Progenitor cell of endocrine pancreas (in vitro differentiated cells): ENCODE measurements around the gene RNF220. TPM values are rescaled to one million over a fixed set of nuclear protein-coding genes. Genes with fewer than 3 reads are reported as not detected.

Experiments
- DNase-seq: peaks from one replicate; pipeline ENCODE4 v3.0.0; 2021; ENCODE audit warnings: low spot score; ENCODE audit not compliant: unreplicated experiment
- H3K27ac Mint-ChIP-seq: 2 replicates; pipeline ENCODE4 v1.8.0; 2021; ENCODE audit warnings: mild to moderate bottlenecking, moderate library complexity, mixed read lengths
- H3K27me3 Mint-ChIP-seq: 2 replicates; pipeline ENCODE4 v1.8.0; 2021; ENCODE audit warnings: mixed read lengths
- H3K36me3 Mint-ChIP-seq: 2 replicates; pipeline ENCODE4 v1.8.0; 2022; ENCODE audit warnings: mixed read lengths; ENCODE audit not compliant: insufficient read depth
- H3K4me1 Mint-ChIP-seq: 2 replicates; pipeline ENCODE4 v1.8.0; 2021; ENCODE audit warnings: low read depth, mixed read lengths
- H3K4me3 Mint-ChIP-seq: 2 replicates; pipeline ENCODE4 v1.8.0; 2021; ENCODE audit warnings: low read depth, mild to moderate bottlenecking, moderate library complexity, mixed read lengths
- H3K9me3 Mint-ChIP-seq: 2 replicates; pipeline ENCODE4 v1.8.0; 2021; ENCODE audit warnings: low read depth, mixed read lengths
- total RNA-seq: library from RNA; stranded (reverse); gene quantifications from 2 replicates; pipeline ENCODE4 v1.2.1, GENCODE V29; 2021
- TF ChIP-seq, protein P1 (sequence below): fragments of 200-600 bp; sonication (generic); IDR thresholded peaks from one replicate; pipeline ENCODE4 v1.5.0; 2021; ENCODE audit warnings: antibody characterized with exemption, mild to moderate bottlenecking; ENCODE audit not compliant: unreplicated experiment

The RNF220 gene
- total RNA-seq, 1 donor from 2014 or later, result 85.9 TPM

DNA sequence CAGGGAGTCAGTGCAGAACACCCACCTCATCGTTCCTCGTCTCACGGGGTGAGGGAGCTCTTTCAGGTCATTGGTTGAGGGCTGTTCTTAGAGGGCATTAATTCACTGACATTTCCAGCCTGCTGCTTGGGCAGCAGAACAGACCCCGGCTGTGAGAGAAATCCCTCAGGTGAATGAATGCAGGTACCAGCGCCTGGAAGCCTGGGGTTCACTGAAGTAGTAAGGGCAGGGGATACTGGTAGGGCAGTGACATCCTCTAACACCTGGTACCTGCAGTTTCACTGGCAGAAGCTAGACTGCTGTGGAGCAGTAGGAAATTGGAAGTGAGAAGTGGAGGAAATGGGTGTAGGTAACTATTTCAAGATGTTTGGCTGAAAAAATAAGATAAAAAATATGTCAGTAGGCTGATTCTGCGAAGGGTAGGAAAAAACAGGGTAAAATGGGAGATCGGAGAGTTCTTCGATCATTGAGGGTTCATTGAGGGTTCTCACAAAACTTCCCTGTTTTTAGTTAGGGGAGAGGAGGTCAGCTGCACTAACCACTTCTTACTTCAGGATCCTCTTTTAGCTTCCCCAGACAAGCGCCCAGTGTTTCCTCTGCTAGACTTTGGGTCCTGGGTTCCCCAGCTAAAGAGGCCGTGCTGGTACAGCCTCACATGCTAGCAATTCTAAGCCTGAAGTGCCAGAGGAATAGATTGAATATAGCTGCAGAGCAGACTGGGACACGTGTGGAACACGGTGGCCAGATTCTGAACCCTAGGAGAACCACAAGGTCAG, 55.2 kb downstream of the RNF220 start:
- H3K4me1 Mint-ChIP-seq, result no peaks in the 10 kb centered on the region
- H3K27me3 Mint-ChIP-seq, result peaks cover 37% of the 10 kb centered on the region

DNA sequence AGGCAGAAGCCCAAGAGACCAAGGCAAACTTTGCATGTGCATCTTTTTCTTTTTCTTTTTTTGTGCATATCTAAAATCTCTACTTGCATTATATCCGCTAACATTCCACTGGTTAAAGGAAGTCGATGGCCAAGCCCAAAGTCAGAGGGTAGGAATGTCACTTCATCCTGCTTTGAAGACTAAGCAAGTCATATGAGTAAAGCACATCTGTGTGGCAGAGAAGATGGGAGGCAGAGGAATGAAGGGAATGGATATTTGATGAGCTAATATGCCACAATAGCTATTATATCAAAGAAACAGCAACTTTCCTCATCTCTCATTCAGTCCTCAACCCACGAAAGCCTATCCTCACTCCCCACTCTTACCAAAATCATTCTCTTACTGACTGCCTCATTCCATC, 59.3 kb downstream of the RNF220 start:
- H3K4me3 Mint-ChIP-seq, result no peak overlapping the region
- H3K36me3 Mint-ChIP-seq, result no peaks in the 10 kb centered on the region
- H3K4me1 Mint-ChIP-seq, result no peaks in the 10 kb centered on the region
- H3K27me3 Mint-ChIP-seq, result peaks cover 11% of the 10 kb centered on the region
- H3K9me3 Mint-ChIP-seq, result peaks cover 3% of the 10 kb centered on the region
- TF ChIP-seq, protein P1, sequence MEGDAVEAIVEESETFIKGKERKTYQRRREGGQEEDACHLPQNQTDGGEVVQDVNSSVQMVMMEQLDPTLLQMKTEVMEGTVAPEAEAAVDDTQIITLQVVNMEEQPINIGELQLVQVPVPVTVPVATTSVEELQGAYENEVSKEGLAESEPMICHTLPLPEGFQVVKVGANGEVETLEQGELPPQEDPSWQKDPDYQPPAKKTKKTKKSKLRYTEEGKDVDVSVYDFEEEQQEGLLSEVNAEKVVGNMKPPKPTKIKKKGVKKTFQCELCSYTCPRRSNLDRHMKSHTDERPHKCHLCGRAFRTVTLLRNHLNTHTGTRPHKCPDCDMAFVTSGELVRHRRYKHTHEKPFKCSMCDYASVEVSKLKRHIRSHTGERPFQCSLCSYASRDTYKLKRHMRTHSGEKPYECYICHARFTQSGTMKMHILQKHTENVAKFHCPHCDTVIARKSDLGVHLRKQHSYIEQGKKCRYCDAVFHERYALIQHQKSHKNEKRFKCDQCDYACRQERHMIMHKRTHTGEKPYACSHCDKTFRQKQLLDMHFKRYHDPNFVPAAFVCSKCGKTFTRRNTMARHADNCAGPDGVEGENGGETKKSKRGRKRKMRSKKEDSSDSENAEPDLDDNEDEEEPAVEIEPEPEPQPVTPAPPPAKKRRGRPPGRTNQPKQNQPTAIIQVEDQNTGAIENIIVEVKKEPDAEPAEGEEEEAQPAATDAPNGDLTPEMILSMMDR, result no peak
- DNase-seq, result no peak
- H3K27ac Mint-ChIP-seq, result no peak overlapping the region

More for the DNA sequence above, 55.2 kb downstream of the RNF220 start:
- H3K36me3 Mint-ChIP-seq, result no peaks in the 10 kb centered on the region
- H3K4me3 Mint-ChIP-seq, result no peak overlapping the region
- no peak overlapping the region for H3K27ac Mint-ChIP-seq
- peaks cover 3% of the 10 kb centered on the region for H3K9me3 Mint-ChIP-seq
- DNase-seq, result no peak
- TF ChIP-seq, protein P1, result no peak

DNA sequence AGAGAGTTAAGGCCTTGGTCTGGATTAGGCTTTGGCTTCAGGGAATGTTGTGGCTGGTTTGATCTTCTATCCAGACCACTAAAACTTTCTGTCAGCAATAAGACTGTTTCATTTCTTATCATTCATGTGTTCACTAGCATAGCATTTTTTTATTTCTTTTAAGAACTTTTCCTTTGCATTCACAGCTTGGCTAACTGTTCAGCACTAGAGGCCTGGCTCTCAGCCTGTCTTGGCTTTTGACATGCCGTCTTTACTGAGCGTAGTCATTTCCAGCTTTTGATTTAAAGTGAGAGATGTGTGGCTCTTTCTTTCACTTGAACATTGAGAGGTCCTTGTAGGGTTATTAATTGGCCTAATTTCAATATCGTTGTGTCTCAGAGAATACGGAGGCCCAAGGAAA, 62.5 kb downstream of the RNF220 start:
- H3K27me3 Mint-ChIP-seq, result peaks cover 14% of the 10 kb centered on the region
- H3K4me1 Mint-ChIP-seq, result no peaks in the 10 kb centered on the region
- H3K27ac Mint-ChIP-seq, result no peak overlapping the region
- no peaks in the 10 kb centered on the region for H3K36me3 Mint-ChIP-seq
- H3K4me3 Mint-ChIP-seq, result no peak overlapping the region
- TF ChIP-seq, protein P1, result no peak
- peaks cover 7% of the 10 kb centered on the region for H3K9me3 Mint-ChIP-seq
- DNase-seq, result no peak

DNA sequence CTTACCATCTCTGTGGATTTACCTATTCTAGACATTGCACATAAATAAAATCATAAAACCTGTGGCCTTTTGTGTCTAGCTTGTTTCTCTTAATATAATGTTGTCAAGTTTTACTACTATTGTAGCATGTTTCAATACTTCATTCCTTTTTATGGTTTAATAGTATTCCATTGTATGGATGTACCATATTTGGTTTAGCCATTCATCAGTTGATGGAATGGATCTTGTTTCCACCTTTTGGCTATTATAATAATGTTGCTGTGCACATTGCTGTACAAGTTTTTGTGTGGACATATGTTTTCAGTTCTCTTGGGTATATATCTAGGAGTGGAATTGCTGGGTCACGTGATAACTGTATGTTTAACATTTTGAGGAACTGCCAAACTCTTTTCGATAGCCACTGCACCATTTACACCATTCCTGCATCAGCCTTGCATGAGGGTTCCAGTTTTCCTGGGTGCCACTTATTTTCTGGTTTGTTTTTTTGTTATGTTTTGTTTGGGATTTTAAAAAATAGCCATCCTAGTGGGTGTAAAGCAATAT, 66.9 kb downstream of the RNF220 start:
- Mint-ChIP-seq H3K4me1 (no peaks in the 10 kb centered on the region), H3K27ac (no peak overlapping the region), H3K36me3 (no peaks in the 10 kb centered on the region), H3K4me3 (no peak overlapping the region), H3K27me3 (peaks cover 14% of the 10 kb centered on the region), H3K9me3 (peaks cover 4% of the 10 kb centered on the region)
- no peak for DNase-seq
- TF ChIP-seq, protein P1, result no peak

DNA sequence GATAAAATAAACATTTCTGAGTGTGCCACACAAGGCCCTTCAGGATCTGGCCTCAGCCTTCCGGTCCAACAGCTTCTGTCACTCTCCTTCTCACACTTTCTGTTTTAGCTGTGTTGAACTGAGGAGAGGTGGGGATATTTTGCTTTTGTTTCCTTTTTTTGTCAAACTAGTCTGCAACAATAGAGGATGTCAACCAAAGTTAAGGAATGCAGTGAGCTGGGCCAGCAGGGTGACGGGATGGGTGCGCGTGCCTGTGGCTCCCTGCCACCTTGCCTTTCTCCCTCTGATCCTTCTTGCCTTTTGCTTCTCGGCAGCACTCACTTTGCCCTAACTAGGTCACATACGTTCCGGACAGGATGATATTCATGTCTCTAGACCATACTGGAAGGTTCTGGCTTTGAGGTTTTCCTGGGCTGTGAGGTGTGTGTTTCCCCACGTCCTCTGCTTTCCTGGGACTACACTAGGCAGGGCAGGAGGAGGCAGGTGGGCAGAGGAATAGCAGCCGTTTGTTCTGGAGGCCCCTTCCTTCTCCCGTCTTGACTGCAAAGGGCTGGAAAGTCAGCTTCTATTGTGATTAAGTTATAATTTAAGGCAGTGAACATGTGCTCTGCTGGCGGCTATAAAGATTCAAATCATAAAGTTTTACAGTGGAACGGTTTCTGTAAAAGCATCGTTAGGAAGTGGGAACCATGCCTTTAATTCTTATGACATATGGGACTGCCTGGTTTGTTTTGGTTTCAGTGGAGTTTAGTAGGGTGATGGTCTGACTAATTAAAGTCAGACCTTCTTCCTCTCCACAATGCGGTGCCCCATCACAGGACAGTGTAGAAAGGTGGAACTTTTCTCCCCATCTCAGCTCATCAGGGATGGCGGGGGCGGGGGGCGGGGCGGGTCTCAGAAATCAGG, 67.8 kb downstream of the RNF220 start:
- TF ChIP-seq, protein P1, result no peak
- no peak overlapping the region for H3K27ac Mint-ChIP-seq

More for the DNA sequence above, 67.8 kb downstream of the RNF220 start:
- Mint-ChIP-seq H3K4me1 (no peaks in the 10 kb centered on the region), H3K36me3 (no peaks in the 10 kb centered on the region), H3K4me3 (no peak overlapping the region), H3K9me3 (peaks cover 4% of the 10 kb centered on the region), H3K27me3 (peaks cover 17% of the 10 kb centered on the region)
- no peak for DNase-seq
